SK-N-MC (cell line): ENCODE results near the gene CDK4.

ENCODE experiments used
- EZH2 ChIP-seq: fragments of 200-600 bp; sonication (generic); IDR thresholded peaks from one replicate; pipeline ENCODE4 v1.6.1; 2017; ENCODE audit warnings: antibody characterized with exemption
- FOXP2 ChIP-seq: optimal IDR thresholded peaks from 2 replicates; pipeline ENCODE3; 2011; ENCODE audit warnings: mild to moderate bottlenecking, moderate library complexity; ENCODE audit not compliant: insufficient read depth; ENCODE audit errors: extremely low read length, control extremely low read depth
- POLR2AphosphoS5 ChIP-seq: IDR thresholded peaks from 2 replicates; pipeline ENCODE4 v1.6.1; 2012; ENCODE audit warnings: mild to moderate bottlenecking, low read depth, low read length, borderline replicate concordance

DNA sequence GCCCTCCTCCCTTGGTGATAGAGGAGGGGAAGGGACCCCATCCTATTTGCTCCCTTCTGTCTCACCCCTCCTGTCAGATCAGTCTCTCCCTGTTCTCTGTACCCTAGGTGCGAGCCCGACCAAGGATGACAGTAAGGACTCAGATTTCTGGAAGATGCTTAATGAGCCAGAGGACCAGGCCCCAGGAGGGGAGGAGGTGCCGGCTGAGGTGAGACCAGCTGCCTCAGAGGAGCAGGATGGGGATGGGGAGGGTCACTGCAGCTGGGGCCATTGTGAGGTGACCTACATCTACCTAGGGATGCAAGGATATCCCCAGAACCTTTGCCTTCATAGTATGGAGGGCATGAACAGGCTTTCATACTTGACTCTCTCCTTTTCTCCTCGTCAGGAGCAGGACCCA is 35.8 kb downstream of the CDK4 start:
- TF ChIP-seq POLR2AphosphoS5 (no peak), EZH2 (no peak), FOXP2 (no peak)
